GM12878 (cell line): ENCODE results near the gene PBRM1. TPM values are rescaled to one million over a fixed set of nuclear protein-coding genes. Genes with fewer than 3 reads are reported as not detected.

Experiments
- ATAC-seq: fragments of 200-7000 bp; cut with Tn5 transposase; 3 replicates; pipeline ENCODE4 v1.9.1; 2020; ENCODE audit warnings: mild to moderate bottlenecking, moderate library complexity
- BruUV-seq: library from RNA; stranded (reverse); fragments of 400-500 nt; replicated peaks from 2 replicates; lab custom pipeline; 2021; lab: Mats Ljungman, UMichigan
- CTCF ChIA-PET: fragments of 300-600 bp; sonication (Branson Sonifier 250); formaldehyde crosslinking; extraction: SDS; loops from one replicate; lab custom pipeline; 2021; ENCODE audit warnings: inconsistent platforms; lab: Yijun Ruan, JAX
- POLR2A ChIA-PET: fragments of 350-600 bp; formaldehyde crosslinking; extraction: SDS; loops from one replicate; lab custom pipeline; 2021; ENCODE audit warnings: inconsistent platforms; lab: Charles Lee
- RAD21 ChIA-PET: fragments of 300-600 bp; sonication (Branson Sonifier 250); formaldehyde crosslinking; loops from one replicate; lab custom pipeline; 2023; ENCODE audit warnings: antibody characterized with exemption; ENCODE audit not compliant: unreplicated experiment; lab: Charles Lee
- SMC1A ChIA-PET: fragments of 300-600 bp; sonication (Branson Sonifier 250); formaldehyde crosslinking; loops from one replicate; lab custom pipeline; 2023; ENCODE audit not compliant: unreplicated experiment, uncharacterized antibody; lab: Charles Lee
- DNase-seq: peaks from one replicate; pipeline ENCODE4 v3.0.0-alpha.2; 2011; ENCODE audit warnings: low read depth, low spot score
- FAIRE-seq: peaks from 3 replicates; lab custom pipeline; 2011; peaks lifted over from hg19 to GRCh38; lab: Jason Lieb, UNC
- H2AFZ ChIP-seq: 2 replicates; pipeline ENCODE4 v1.6.0; 2011; ENCODE audit warnings: low read depth, low read length, control low read depth; ENCODE audit not compliant: control insufficient read depth
- H3K27ac ChIP-seq: 2 replicates; pipeline ENCODE4 v1.5.1; 2011; ENCODE audit warnings: control low read depth; ENCODE audit not compliant: control insufficient read depth, insufficient read depth
- H3K27me3 ChIP-seq, 2 experiments: replicated peaks in 1 of 2; 2 replicates each; pipeline versions ENCODE4 v1.6.0 to v1.6.1; 2011; ENCODE audit warnings: low read length in 1 of 2; ENCODE audit not compliant: control insufficient read depth in 2 of 2, insufficient read depth in 2 of 2
- H3K36me3 ChIP-seq, 2 experiments: 2 replicates each; pipeline ENCODE4 v1.5.1; 2011; ENCODE audit warnings: low read length in 1 of 2; ENCODE audit not compliant: control insufficient read depth in 2 of 2, insufficient read depth in 2 of 2
- H3K4me1 ChIP-seq: 2 replicates; pipeline ENCODE4 v1.6.1; 2011; ENCODE audit warnings: mild to moderate bottlenecking, low read length, moderate library complexity, mixed read lengths; ENCODE audit not compliant: control insufficient read depth, insufficient read depth
- H3K4me2 ChIP-seq: 2 replicates; pipeline ENCODE4 v1.6.0; 2011; ENCODE audit warnings: control low read depth; ENCODE audit not compliant: control insufficient read depth, insufficient read depth
- H3K4me3 ChIP-seq: fragments of 200-600 bp; sonication (generic); 2 replicates; pipeline ENCODE4 v1.5.1; 2016
- H3K79me2 ChIP-seq: 2 replicates; pipeline ENCODE4 v1.6.0; 2011; ENCODE audit warnings: low read length; ENCODE audit not compliant: control insufficient read depth, insufficient read depth
- H3K9ac ChIP-seq: 2 replicates; pipeline ENCODE4 v1.8.0; 2011; ENCODE audit warnings: low read length, control low read depth, mixed read lengths; ENCODE audit not compliant: control insufficient read depth, insufficient read depth
- H3K9me3 ChIP-seq: replicated peaks from 3 replicates; pipeline ENCODE4 v1.5.1; 2011; ENCODE audit warnings: mild to moderate bottlenecking, low read length; ENCODE audit not compliant: control insufficient read depth, insufficient read depth
- H4K20me1 ChIP-seq: 2 replicates; pipeline ENCODE4 v1.6.0; 2011; ENCODE audit not compliant: control insufficient read depth, insufficient read depth
- MEF2A ChIP-seq: IDR thresholded peaks from 2 replicates; pipeline ENCODE4 v1.6.1; 2011; ENCODE audit warnings: low read depth, mild to moderate bottlenecking, low read length, moderate library complexity; ENCODE audit not compliant: insufficient read depth
- NR2C2 ChIP-seq: IDR thresholded peaks from 2 replicates; pipeline ENCODE4 v1.6.1; 2011; ENCODE audit warnings: borderline replicate concordance, low read depth; ENCODE audit not compliant: control insufficient read depth, insufficient read length
- WGBS: methylation state at CpG from one replicate; pipeline ENCODE4 v1.1.6; 2016; ENCODE audit warnings: low lambda C conversion rate; ENCODE audit not compliant: insufficient replicate concordance, insufficient coverage; ENCODE audit errors: missing lambda C conversion rate; 5-methylcytosine and 5-hydroxymethylcytosine counted together
- in situ Hi-C: fragments of 300-500 bp; cut with MboI; formaldehyde crosslinking; loops from 9 replicates; pipeline ENCODE4 v1.14.3; 2018; ENCODE audit warnings: mixed read lengths
- intact Hi-C: fragments of 100-400 bp; cut with micrococcal nuclease; formaldehyde crosslinking; loops from one replicate; pipeline ENCODE4 v1.14.2; 2022; ENCODE audit not compliant: unreplicated experiment
- polyA plus RNA-seq, 11 experiments: library from polyadenylated mRNA; depleted of rRNA in 4 of 11; unstranded in 6 of 11; stranded (reverse) in 5 of 11; fragments of >200 nt; fragmentation: Nextera tagmentation in 4 of 11; fragmentation: Illumina TruSeq in 1 of 11; extraction: Ambion mirVana in 4 of 11; extraction: Trizol in 1 of 11; gene quantifications; 1 replicate in 1 of 11; 2 replicates in 10 of 11; pipeline versions ENCODE4 v1.2.1 to v1.2.3, GENCODE V29; 2011 to 2016; ENCODE audit warnings: inconsistent platforms in 2 of 11, missing spikeins in 2 of 11, low read depth in 1 of 11
- total RNA-seq, 4 experiments: library from RNA; depleted of rRNA in 3 of 4; stranded (reverse); fragments of >200 nt in 3 of 4; fragmentation: Illumina TruSeq in 1 of 4; extraction: Trizol in 1 of 4; gene quantifications; 2 replicates each; pipeline versions ENCODE4 v1.2.1 to v1.2.3, GENCODE V29; 2013 to 2021
- TF ChIP-seq, protein P1 (sequence below): fragments of 450-650 bp; IDR thresholded peaks from 2 replicates; pipeline ENCODE4 v1.6.1; 2017; ENCODE audit warnings: mild to moderate bottlenecking, moderate library complexity

PBRM1 gene
- total and polyA plus RNA-seq, 10 of the 15 experiments (the other 5 are each of a cell fraction or from before 2014, with no cell fraction given): 8.9 to 88.9 (median 39.3) TPM

DNA sequence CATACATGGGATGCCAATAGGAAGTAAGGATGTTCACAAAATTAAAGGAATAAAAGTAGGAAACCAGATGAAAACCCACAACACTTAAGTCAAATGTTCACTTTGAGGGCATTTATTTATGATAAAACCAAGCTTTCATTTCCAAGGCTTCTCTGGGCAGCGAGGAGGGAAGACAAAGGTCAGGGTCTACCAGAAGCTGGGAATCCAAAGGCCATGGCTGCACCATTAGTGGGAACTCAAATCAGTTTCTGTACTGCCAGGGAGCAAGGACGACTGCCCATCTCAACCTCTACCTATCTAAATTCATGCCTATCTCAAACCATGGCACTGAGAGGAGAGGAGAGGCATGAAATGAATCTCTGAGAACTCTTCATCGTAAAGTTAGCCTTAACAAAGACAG, 22.6 kb downstream of the PBRM1 start (continued):
- TF ChIP-seq, protein P1, sequence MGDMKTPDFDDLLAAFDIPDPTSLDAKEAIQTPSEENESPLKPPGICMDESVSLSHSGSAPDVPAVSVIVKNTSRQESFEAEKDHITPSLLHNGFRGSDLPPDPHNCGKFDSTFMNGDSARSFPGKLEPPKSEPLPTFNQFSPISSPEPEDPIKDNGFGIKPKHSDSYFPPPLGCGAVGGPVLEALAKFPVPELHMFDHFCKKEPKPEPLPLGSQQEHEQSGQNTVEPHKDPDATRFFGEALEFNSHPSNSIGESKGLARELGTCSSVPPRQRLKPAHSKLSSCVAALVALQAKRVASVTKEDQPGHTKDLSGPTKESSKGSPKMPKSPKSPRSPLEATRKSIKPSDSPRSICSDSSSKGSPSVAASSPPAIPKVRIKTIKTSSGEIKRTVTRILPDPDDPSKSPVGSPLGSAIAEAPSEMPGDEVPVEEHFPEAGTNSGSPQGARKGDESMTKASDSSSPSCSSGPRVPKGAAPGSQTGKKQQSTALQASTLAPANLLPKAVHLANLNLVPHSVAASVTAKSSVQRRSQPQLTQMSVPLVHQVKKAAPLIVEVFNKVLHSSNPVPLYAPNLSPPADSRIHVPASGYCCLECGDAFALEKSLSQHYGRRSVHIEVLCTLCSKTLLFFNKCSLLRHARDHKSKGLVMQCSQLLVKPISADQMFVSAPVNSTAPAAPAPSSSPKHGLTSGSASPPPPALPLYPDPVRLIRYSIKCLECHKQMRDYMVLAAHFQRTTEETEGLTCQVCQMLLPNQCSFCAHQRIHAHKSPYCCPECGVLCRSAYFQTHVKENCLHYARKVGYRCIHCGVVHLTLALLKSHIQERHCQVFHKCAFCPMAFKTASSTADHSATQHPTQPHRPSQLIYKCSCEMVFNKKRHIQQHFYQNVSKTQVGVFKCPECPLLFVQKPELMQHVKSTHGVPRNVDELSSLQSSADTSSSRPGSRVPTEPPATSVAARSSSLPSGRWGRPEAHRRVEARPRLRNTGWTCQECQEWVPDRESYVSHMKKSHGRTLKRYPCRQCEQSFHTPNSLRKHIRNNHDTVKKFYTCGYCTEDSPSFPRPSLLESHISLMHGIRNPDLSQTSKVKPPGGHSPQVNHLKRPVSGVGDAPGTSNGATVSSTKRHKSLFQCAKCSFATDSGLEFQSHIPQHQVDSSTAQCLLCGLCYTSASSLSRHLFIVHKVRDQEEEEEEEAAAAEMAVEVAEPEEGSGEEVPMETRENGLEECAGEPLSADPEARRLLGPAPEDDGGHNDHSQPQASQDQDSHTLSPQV: no peak
- TF ChIP-seq NR2C2: no peak

DNA sequence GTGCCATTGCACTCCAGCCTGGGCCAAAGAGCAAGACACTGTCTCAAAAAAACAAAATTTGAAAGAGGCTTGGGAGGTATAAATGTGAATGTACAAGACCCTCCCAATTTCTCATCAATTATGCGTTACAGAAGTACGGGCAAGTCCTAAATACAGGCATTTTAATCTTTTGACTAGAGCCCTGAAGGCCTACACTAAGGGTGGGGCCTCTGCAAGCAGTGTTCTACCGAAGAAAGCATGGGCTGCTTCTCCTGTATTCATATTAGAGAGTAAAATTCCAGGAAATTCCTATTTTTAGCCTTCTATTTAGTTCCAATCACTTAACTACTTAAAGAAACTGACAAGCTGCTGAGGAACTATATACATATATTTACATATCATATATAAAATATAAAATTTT, 25.7 kb downstream of the PBRM1 start:
- SMC1A ChIA-PET: interaction anchor here (1.2 kb wide), 1 partner anchor 27 kb away, joined by 3 read pairs; no protein-coding TSS in a partner anchor
- CTCF ChIA-PET: interaction anchor here (1.3 kb wide), 1 partner anchor 12 kb away, joined by 3 read pairs; no protein-coding TSS in a partner anchor

More for the DNA sequence above, 25.7 kb downstream of the PBRM1 start:
- FAIRE-seq: no peak
- Histone ChIP-seq H3K4me1 (no peaks in the 10 kb centered on the region), H3K27me3 (no peaks in the 10 kb centered on the region), H3K9me3 (no peaks in the 10 kb centered on the region), H3K4me2 (no peak overlapping the region), H3K9ac (no peak overlapping the region), H3K4me3 (no peak overlapping the region), H3K79me2 (no peaks in the 10 kb centered on the region), H3K36me3 (peaks cover 7 to 27% of the 10 kb centered on the region in 2 experiments), H2AFZ (no peak overlapping the region), H3K27ac (no peak overlapping the region), H4K20me1 (no peaks in the 10 kb centered on the region)
- intact Hi-C loops (no loop called here), in situ Hi-C loops (no loop called here)
- DNase-seq: no peak
- WGBS: 100% methylated on average over 3 of the region's 3 CpGs
- RAD21 ChIA-PET: no interaction called here
- no peak for ATAC-seq
- no TSS peak for BruUV-seq
- TF ChIP-seq, protein P1: no peak
- no peak for TF ChIP-seq MEF2A
- POLR2A ChIA-PET: no interaction called here
